ENCODE data around the gene AJM1.

AJM1 gene

DNA sequence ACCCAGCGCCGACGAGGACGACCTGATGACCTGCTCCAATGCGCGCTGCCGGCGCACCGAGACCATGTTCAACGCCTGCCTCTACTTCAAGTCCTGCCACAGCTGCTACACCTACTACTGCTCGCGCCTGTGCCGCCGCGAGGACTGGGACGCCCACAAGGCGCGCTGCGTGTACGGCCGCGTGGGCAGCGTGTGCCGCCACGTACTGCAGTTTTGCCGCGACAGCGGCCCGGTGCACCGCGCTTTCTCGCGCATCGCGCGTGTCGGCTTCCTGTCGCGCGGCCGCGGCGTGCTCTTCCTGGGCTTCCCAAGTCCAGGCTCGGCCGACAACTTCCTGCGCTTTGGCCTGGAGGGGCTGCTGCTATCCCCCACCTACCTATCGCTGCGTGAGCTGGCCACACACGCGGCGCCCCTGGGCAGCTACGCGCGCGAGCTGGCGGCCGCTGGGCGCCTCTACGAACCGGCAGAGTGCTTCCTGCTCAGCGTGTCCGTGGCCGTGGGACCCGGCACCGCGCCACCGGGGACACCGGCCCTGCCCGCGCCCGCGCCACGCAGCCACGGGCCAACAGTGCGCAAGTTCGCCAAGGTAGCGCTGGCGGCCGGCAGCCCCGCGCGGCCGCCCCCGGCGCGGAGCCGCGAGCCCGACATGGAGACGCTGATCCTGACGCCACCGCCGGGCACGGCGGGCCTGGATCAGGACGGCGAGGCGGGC, 4.3 kb downstream of the AJM1 start:
- TF ChIP-seq, protein P1, sequence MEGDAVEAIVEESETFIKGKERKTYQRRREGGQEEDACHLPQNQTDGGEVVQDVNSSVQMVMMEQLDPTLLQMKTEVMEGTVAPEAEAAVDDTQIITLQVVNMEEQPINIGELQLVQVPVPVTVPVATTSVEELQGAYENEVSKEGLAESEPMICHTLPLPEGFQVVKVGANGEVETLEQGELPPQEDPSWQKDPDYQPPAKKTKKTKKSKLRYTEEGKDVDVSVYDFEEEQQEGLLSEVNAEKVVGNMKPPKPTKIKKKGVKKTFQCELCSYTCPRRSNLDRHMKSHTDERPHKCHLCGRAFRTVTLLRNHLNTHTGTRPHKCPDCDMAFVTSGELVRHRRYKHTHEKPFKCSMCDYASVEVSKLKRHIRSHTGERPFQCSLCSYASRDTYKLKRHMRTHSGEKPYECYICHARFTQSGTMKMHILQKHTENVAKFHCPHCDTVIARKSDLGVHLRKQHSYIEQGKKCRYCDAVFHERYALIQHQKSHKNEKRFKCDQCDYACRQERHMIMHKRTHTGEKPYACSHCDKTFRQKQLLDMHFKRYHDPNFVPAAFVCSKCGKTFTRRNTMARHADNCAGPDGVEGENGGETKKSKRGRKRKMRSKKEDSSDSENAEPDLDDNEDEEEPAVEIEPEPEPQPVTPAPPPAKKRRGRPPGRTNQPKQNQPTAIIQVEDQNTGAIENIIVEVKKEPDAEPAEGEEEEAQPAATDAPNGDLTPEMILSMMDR (IDR thresholded peaks at IDR 0.05; ENCODE audit: low read depth, low read length, missing control alignments) = no peak
- no peak overlapping the region for H3K4me3 ChIP-seq (ENCODE audit: low read depth, low read length)
- DNase-seq (ENCODE audit: low read depth) = no peak

DNA sequence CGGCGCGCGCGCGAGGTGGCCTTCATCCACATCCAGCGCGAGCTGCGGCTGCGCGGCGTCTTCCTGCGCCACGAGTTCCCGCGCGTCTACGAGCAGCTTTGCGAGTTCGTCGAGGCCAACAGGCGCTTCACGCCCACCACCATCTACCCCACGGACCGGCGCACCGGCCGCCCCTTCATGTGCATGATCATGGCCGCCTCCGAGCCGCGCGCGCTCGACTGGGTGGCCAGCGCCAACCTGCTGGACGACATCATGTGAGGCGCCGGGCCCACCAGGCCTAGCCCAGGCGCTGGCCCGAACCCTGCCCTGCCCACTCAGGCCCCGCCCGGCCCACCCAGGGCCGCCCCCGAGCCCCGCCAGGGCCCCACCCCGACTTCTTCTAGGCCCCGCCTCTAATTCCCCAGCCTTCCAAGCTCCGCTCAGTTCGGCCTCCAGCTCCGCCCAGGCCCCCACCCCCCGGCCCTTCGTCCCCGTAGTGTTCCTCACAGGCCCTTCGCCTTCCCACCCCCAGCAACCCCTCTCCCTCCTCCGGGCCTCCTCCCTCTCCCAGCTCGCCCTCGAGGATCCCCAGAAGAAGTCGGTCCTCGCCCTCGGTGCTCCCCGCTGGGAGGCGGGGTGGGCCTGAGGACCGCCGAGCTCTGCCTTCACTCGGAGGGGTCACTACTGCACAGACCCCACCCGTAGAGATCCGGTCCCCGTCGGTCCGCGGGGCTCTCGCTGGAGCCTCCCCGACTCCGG, 5.0 kb downstream of the AJM1 start:
- TF ChIP-seq, protein P1 (IDR thresholded peaks at IDR 0.05; ENCODE audit: low read depth, low read length, missing control alignments) = no peak
- H3K4me3 ChIP-seq (ENCODE audit: low read depth, low read length) = peak overlapping the region; percentile 67
- no peak for DNase-seq (ENCODE audit: low read depth)

DNA sequence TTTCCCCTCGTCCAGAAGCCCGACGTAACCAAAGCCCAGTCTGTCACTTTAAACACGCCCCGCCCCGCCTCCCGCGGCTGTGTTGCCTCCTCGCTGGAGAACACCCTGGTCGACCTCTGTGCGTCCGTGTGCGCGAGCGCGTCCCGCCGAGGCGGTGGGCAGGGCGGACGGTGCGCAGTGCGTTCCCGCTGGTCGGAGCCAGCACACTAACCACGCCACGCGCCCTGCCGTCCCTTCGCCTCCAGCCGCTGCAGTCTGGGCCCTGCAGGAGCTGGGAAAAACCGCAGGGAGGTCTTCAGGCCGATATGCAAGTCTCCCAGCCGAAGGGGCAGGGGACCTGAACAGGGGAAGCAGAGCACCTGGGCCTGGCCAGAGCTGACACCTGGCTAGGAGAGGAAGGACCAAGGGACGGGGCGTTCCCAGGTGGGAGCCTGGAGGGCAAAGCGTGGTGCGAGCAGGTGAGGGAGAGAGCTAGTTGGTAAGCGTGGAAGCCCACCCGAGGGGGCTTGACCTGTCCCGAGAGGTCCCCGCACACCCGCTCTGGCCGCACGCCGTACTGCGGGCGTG, 5.6 kb downstream of the AJM1 start:
- peak overlapping the region; percentile 67 for H3K4me3 ChIP-seq (ENCODE audit: low read depth, low read length)
- DNase-seq (ENCODE audit: low read depth) = peak; percentile 29
- TF ChIP-seq, protein P1 (IDR thresholded peaks at IDR 0.05; ENCODE audit: low read depth, low read length, missing control alignments) = no peak

DNA sequence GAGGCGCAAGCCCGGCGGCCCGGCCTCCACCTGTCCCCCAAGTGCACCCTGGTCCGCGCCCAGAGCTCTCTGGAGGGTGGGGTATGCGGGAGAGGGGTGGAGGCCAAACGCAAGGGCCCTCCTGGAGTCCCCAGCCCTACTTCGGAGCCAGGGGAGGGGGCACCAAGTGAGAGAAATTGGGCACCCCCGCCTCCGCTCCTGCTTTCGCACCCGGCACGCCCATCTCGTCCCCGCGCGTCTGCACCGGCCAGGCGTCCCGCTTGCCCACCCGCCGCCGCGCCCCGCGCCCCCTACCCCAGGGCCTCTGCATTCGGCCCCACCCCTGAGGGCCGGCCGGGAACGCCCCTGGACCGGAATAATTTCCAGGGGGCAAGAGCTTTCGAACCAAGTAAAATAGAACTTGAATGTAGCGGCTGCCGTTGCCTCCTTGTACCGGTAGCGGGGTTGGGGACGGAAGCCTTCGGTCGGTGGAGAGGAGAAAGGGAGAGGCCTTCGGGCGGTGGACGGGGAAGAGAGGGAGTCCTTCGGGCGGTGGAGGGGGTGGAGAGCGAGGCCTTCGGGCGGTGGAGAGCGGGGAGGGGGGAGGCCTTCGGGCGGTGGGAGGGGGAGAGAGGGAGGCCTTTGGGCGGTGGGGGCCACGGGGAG, 6.2 kb downstream of the AJM1 start:
- H3K4me3 ChIP-seq (ENCODE audit: low read depth, low read length) = peak overlapping the region; percentile 67
- TF ChIP-seq, protein P1 (IDR thresholded peaks at IDR 0.05; ENCODE audit: low read depth, low read length, missing control alignments) = no peak
- no peak for DNase-seq (ENCODE audit: low read depth)

DNA sequence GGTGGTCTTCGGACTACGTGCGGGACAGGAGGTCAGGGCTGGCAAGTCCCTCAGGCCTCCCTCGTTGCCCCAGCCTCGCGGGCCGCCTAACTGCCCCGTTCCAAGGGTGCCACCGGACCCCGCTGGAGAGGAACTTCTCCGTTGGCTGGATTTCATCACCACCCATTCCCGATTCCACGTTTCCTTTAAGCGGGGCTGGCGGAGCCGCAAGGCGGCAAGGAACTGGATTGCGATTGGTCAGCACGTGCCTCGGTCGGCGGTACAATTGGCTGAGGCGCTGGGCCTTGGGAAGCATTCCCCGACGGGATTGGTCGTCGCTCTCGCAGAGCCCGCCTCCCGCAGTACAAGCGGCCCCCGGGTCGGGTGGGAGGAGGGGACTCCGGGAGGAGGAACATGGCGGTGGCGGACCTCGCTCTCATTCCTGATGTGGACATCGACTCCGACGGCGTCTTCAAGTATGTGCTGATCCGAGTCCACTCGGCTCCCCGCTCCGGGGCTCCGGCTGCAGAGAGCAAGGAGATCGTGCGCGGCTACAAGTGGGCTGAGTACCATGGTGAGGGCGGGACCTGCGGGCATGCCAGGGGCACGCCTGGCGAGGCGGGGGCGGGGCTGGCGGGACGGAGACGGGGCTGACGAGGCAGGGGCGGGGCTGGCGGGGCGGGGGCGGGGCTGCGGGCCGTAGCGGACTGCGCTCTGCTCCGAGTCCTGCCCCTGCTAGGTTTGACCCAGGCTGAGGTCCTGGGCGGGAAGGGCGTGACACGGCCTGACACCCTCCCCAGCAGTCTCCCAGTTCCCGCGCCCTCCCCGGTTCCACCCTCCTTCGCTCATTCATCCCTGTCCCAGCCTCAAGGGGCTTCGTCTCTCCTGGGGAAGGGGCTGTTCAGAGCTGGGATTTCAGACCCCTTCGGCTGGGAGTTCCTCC, 7.0 kb downstream of the AJM1 start, which contains the start of gene PHPT1:
TSS of gene PHPT1 (plus strand) at position 372 of the 922 bp plus-strand sequence. CDS start at position 394, 22 bp downstream.
- TF ChIP-seq, protein P1 (IDR thresholded peaks at IDR 0.05; ENCODE audit: low read depth, low read length, missing control alignments) = no peak
- peak; percentile 96 for DNase-seq (ENCODE audit: low read depth)

More for the DNA sequence above, 7.0 kb downstream of the AJM1 start, which contains the start of gene PHPT1:
- H3K4me3 ChIP-seq (ENCODE audit: low read depth, low read length) = peak within 1 kb of the TSS; percentile 67

Data from GM12864 (cell line).